Stimulated activated naive CD8-positive, alpha-beta T cell treated with anti-CD3 and anti-CD28 coated beads, Interleukin-15, amount 100 ng/mL, for 72 hours (primary cell): ENCODE data around the gene PEX5L.
A peak's percentile ranks its signal among the peaks of the same experiment; 100 is the strongest.

ENCODE experiments used
- ATAC-seq: fragments of 150-1000 bp; cut with Tn5 transposase; 2 replicates; pipeline ENCODE4 v1.10.0; 2021; ENCODE audit warnings: mild to moderate bottlenecking, moderate library complexity
- DNase-seq, 2 donors: peaks; one replicate each; pipeline ENCODE4 v3.0.0; 2021 to 2022
- H3K27ac Mint-ChIP-seq, 2 donors: one replicate each; pipeline ENCODE4 v1.8.0; 2022; ENCODE audit warnings: mild to moderate bottlenecking in 2 of 2, mixed read lengths in 2 of 2, moderate library complexity in 2 of 2
- H3K27me3 Mint-ChIP-seq: one replicate; pipeline ENCODE4 v1.8.0; 2022; ENCODE audit warnings: mixed read lengths
- H3K4me1 Mint-ChIP-seq: one replicate; pipeline ENCODE4 v1.8.0; 2022; ENCODE audit warnings: mild to moderate bottlenecking, mixed read lengths
- H3K4me3 Mint-ChIP-seq, 2 donors: one replicate each; pipeline ENCODE4 v1.8.0; 2022; ENCODE audit warnings: mild to moderate bottlenecking in 2 of 2, mixed read lengths in 2 of 2, moderate library complexity in 1 of 2
- H3K9me3 Mint-ChIP-seq, 2 donors: one replicate each; pipeline ENCODE4 v1.8.0; 2022; ENCODE audit warnings: mixed read lengths in 2 of 2

The PEX5L gene

DNA sequence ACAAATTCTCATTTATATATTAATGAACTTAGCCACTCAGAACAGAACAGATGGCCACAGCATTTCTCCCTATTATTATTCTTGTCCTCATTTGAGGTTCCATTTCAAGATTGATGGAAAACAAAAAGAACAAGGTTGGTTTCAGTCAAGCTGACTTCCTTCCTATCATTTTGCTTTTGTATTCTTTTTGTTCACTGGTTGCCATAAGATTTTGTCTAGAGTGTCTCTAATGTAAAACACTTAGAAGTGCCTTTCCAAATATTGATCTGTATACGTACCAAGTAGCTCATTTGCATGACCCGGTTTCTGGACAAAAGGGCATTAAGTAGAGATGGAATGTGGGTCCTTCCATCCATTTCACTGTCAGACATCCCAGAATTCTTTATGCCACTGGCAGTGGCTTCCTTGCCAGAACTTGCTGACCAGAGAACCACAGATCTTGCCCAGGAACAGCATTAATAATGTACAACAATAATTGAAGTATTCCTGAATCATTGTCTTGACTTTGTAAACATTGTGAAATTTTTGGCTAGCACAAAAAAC, 63.8 kb downstream of the PEX5L start:
- no peaks in the 10 kb centered on the region for H3K27me3 Mint-ChIP-seq
- H3K9me3 Mint-ChIP-seq: no peaks in the 10 kb centered on the region
- no peak for DNase-seq
- H3K27ac Mint-ChIP-seq: no peak overlapping the region
- no peak overlapping the region for H3K4me3 Mint-ChIP-seq
- no peak for ATAC-seq
- H3K4me1 Mint-ChIP-seq: no peaks in the 10 kb centered on the region

DNA sequence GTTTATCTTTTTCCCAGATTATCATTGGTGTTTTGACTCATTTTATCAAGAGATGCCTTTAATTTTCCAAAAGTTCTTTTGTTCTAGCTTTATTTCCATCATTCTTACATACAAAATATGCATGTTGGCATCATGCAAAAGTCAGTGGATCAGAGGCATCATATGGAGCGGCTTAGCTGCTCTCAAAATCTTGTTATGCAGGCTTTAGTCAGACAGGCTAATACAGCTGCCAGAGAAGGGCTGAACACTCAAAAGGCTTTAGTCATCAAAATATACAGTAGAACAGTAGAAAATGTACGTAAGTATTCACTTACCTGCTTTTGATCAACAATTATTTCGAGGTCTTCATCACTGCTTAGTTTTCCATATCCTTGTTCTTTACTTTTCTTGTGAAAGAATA, 65.5 kb downstream of the PEX5L start:
- Mint-ChIP-seq H3K9me3 (no peaks in the 10 kb centered on the region), H3K27ac (no peak overlapping the region)
- no peak for ATAC-seq

DNA sequence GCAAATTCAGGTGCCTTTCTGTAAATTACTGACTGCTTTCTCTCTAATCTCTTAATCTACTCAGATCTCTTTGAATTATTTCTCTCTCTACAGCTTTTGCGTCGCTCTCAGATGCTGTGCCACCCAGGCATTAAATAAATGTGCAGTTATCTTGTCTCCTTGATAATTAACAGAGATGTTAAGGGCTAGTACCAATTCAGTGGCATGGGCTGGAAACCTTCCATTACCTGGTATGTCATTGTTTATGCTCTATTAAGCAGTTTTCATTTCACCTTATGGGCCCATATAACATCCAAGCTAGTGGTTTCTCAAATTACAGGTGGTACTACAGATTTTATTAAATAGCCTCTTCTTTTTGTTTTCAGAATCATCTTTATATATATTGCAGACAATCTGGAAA, 66.0 kb downstream of the PEX5L start:
- no peaks in the 10 kb centered on the region for H3K9me3 Mint-ChIP-seq
- ATAC-seq (no peak), DNase-seq (no peak)
- no peak overlapping the region for H3K4me3 Mint-ChIP-seq
- no peak overlapping the region for H3K27ac Mint-ChIP-seq
- H3K4me1 Mint-ChIP-seq: no peaks in the 10 kb centered on the region
- H3K27me3 Mint-ChIP-seq: peaks cover 8% of the 10 kb centered on the region

More for the DNA sequence above, 65.5 kb downstream of the PEX5L start:
- H3K27me3 Mint-ChIP-seq: peaks cover 8% of the 10 kb centered on the region
- no peaks in the 10 kb centered on the region for H3K4me1 Mint-ChIP-seq
- DNase-seq: no peak
- H3K4me3 Mint-ChIP-seq: no peak overlapping the region

DNA sequence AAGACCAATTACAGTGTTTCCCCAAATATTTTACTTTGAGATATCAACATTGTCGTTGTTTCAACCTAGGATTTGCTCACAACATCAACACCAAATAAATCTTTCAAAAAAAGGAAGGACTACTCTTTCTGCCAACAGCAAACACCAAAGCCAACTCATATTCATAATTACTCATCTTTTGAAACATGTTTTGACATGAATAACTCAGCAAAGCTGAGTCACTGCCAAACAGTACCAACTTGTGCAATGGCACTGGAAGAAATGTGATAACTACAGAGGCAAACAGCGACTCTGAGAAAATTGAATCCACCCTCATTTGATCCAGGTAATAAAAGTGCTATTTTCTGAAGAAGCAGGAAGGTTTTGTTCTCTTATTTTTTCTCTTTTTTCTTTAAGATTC, 67.2 kb downstream of the PEX5L start:
- DNase-seq (no peak), ATAC-seq (no peak)
- Mint-ChIP-seq H3K4me3 (no peak overlapping the region), H3K9me3 (no peaks in the 10 kb centered on the region), H3K4me1 (no peaks in the 10 kb centered on the region), H3K27me3 (peaks cover 12% of the 10 kb centered on the region), H3K27ac (peak overlapping the region in 1 of 2 donors; percentile 42)

DNA sequence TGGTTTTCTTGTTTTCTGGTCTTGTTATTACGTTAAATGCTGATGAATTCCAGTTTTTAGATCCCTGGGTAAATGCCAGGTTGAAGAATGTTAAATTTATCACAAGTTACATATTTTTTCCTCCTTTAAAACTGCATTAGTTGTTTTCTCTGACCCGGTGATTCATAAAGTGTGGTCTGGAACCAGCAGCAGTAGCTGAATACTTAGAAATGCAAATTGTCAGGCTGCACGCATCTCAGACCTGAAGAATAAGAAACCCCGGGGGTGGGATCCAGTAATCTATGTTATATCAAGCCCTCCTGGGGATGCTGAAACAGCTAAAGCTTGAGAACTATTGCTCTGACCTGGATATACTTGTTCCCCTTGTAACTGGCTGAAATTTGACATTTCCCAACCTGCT, 69.1 kb downstream of the PEX5L start:
- Mint-ChIP-seq H3K4me1 (no peaks in the 10 kb centered on the region), H3K27ac (no peak overlapping the region), H3K27me3 (peaks cover 17% of the 10 kb centered on the region), H3K9me3 (no peaks in the 10 kb centered on the region), H3K4me3 (no peak overlapping the region)
- no peak for ATAC-seq
- DNase-seq: no peak

DNA sequence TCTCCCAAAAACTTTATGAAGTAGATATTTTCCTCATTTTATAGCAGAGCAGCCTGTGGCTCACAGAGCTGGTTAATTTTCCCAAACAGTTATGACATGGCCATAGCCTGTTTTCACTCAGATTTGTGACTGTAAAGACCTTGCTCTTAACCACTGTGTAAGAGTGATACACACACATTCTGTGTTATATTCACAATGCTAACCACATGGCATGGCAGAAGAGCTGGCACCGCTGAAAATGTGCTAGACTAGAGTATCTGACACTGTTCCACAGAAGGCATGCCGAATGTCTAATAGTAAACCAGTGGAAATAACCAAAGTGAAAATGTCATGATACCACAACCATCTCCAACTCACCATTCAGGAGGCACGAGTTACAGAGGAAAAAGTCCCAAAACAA, 71.8 kb downstream of the PEX5L start:
- no peak overlapping the region for H3K27ac Mint-ChIP-seq
- H3K4me3 Mint-ChIP-seq: no peak overlapping the region
- ATAC-seq: no peak
- DNase-seq: no peak
- no peaks in the 10 kb centered on the region for H3K9me3 Mint-ChIP-seq
- peaks cover 17% of the 10 kb centered on the region for H3K27me3 Mint-ChIP-seq
- H3K4me1 Mint-ChIP-seq: no peaks in the 10 kb centered on the region

DNA sequence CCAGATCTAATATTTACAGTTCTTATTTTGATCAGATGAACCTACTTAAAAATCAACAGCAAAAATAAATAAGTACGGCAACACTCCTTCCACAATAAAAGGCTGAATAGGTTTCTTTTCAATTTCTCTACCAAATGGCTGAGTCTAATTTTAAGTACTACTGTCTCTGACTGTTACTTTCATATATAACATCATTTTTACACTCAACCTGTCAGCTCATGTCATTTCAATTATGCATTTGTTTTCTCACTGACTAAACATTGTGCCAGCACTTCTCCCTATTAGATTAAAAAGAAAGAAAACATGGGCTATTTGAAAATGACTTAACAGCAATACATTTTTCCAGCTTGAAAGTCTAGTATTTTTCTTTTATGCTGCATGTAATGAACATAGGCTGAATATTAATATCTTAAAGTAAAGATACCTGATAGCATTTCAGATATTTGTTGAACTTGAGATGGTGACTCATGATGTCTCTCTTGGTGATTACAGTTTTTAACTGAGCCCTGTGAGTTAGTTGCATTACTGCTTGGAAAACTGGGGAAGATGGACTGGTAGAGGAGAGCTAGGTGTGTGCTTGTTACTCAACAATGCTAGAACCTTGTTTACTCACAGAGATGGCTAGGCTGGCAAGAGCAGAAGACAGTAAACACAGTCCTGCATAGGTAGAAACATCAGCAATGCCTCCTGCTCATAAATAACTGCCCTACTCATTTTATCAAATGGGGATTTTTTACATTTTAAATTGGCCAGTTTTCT, 73.9 kb downstream of the PEX5L start:
- peaks cover 17% of the 10 kb centered on the region for H3K27me3 Mint-ChIP-seq
- no peak overlapping the region for H3K4me3 Mint-ChIP-seq
- H3K4me1 Mint-ChIP-seq: no peaks in the 10 kb centered on the region
- DNase-seq (no peak), ATAC-seq (no peak)
- H3K27ac Mint-ChIP-seq: no peak overlapping the region
- no peaks in the 10 kb centered on the region for H3K9me3 Mint-ChIP-seq

DNA sequence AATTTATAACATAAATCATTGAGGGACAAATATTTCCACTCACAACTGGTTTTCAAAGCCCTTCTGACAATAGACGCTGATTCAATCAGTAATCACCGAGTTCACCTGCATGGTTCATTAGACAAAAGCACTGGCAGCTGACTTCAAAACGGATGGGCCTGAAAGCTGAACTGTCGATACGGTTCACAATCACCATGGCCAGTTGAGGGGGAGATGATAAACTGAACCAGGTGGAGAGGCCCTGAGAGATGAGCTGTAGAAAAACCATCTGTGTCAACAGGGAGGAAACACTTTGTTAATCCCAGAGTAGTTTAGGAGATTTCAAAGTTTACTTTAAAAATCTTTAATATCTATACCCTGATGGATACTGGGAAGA, 75.0 kb downstream of the PEX5L start:
- ATAC-seq (no peak), DNase-seq (no peak)
- no peaks in the 10 kb centered on the region for H3K9me3 Mint-ChIP-seq
- no peak overlapping the region for H3K27ac Mint-ChIP-seq
- no peak overlapping the region for H3K4me3 Mint-ChIP-seq
- peaks cover 21% of the 10 kb centered on the region for H3K27me3 Mint-ChIP-seq
- peaks cover 3% of the 10 kb centered on the region for H3K4me1 Mint-ChIP-seq

DNA sequence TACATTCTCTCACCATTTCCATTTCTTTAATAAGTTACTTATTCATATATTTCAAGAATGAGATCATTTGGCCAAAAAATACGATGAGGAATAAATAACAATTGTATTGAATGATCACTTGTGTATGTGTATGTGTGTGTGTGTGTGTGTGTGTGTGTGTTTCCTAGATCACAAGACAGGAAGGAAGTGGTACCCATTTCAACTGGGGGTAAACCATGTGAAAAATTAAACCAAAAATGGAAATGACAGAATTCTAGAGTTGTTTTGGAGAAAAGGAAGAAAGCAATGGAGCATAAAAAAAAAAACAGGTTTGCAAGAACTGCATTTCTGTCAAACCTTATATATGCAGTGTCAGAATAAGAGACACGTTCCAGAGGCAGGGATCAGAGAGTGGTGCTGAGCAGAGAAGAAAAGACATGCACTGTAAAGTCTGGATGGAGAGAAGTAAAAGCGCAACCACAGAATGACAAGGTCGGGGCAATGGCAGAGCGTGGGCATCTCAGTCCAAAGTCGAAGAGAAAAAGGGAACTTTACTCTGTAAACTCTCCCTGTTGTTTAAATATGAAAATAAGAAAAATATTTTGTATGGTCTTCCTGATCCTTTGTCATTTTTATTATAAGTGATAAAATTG, 75.5 kb downstream of the PEX5L start:
- no peak overlapping the region for H3K27ac Mint-ChIP-seq
- ATAC-seq: no peak
- peaks cover 6% of the 10 kb centered on the region for H3K4me1 Mint-ChIP-seq
- DNase-seq: no peak
- H3K9me3 Mint-ChIP-seq: no peaks in the 10 kb centered on the region
- H3K27me3 Mint-ChIP-seq: peaks cover 19% of the 10 kb centered on the region
- H3K4me3 Mint-ChIP-seq: no peak overlapping the region

DNA sequence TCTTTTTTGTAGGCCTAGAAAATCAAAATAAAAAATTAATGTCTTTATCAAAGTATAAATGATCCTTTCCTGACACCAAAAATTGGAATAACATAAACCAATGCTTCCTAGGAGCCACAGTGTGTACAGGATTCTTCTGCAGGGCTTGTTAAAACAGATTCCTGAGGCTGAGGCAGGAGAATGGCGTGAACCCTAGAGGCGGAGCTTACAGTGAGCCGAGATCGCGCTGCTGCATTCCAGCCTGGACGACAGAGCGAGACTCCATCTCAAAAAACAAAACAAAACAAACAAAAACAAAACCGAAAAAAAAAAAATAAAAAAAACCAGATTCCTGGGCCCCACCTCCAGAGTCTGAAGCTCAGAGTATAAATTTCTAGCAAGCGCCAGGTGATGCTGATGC, 78.0 kb downstream of the PEX5L start:
- no peak for ATAC-seq
- Mint-ChIP-seq H3K4me1 (peaks cover 6% of the 10 kb centered on the region), H3K27me3 (peaks cover 9% of the 10 kb centered on the region), H3K9me3 (no peaks in the 10 kb centered on the region), H3K27ac (no peak overlapping the region), H3K4me3 (no peak overlapping the region)
- no peak for DNase-seq

DNA sequence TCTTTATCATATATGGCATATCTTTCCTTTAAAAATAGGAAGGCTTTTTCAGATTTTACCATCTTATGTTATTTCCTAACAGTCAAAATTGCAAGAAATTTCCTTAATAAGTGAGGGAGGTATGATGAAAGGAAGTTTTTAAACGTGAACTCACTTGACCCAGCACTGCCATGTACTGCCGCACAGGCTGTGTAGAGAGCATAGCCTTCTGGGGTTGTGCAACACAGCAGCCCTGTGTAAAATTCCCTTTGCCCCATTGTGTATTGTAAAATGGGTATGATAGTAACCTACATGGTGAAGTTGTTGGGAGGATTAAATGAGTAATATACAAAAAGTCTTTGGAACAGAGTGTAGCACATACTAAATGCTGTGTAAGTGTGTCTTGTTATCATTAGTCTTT, 78.6 kb downstream of the PEX5L start:
- DNase-seq (no peak), ATAC-seq (no peak)
- peaks cover 6% of the 10 kb centered on the region for H3K4me1 Mint-ChIP-seq
- H3K9me3 Mint-ChIP-seq: no peaks in the 10 kb centered on the region
- no peak overlapping the region for H3K27ac Mint-ChIP-seq
- H3K27me3 Mint-ChIP-seq: peaks cover 9% of the 10 kb centered on the region
- no peak overlapping the region for H3K4me3 Mint-ChIP-seq

DNA sequence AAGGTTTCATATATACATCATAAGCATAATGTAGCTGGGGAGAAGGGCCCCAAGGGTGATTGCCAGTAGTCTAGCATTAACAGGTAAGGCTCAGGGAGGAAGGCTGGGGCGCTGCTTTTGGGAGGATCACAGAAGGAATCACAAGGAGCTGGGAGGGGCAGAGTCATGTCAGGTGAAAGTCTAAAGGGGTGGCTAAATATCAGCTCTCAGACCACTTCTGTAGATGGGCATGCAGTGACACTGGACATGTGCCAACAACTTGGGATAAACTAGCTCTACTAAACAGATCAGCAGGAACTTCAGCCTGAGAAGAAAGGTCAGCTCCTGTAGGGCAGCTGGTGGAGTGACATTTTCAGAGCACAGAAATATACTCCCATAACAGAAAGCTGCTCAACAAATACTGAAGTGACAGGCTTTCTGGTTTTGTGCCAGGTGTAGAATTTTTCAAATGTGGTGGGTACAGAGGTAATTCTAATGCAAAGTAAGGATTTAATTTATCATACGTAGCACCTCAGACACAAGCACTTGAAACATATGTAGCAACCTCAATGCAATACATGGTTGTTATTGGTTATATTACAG, 79.4 kb downstream of the PEX5L start:
- H3K4me3 Mint-ChIP-seq: no peak overlapping the region

DNA sequence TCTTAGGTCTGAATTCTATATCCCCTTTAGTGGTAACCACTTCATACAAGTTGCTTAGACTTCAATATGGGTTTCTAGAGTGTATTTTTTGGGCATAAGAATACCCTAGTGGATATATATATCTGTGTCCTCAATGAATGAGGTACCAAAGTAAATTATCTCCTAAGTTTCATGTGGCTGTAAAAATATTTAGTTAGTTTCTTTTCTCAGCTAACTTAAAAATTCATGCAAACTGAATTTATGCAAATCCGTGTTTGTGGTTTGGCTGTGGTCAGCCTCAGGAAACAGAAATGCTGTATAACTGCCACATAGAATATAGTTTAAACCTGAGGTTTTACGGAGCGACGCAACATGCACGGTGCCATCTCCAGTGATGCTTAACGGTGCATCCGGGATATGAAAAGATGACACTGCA, 80.3 kb downstream of the PEX5L start:
- peaks cover 6% of the 10 kb centered on the region for H3K4me1 Mint-ChIP-seq
- no peaks in the 10 kb centered on the region for H3K9me3 Mint-ChIP-seq
- H3K27ac Mint-ChIP-seq: no peak overlapping the region
- DNase-seq (no peak), ATAC-seq (no peak)
- H3K27me3 Mint-ChIP-seq: peaks cover 17% of the 10 kb centered on the region
- no peak overlapping the region for H3K4me3 Mint-ChIP-seq

More for the DNA sequence above, 79.4 kb downstream of the PEX5L start:
- Mint-ChIP-seq H3K9me3 (no peaks in the 10 kb centered on the region), H3K27ac (no peak overlapping the region), H3K27me3 (peaks cover 16% of the 10 kb centered on the region), H3K4me1 (peaks cover 6% of the 10 kb centered on the region)
- ATAC-seq (no peak), DNase-seq (no peak)

DNA sequence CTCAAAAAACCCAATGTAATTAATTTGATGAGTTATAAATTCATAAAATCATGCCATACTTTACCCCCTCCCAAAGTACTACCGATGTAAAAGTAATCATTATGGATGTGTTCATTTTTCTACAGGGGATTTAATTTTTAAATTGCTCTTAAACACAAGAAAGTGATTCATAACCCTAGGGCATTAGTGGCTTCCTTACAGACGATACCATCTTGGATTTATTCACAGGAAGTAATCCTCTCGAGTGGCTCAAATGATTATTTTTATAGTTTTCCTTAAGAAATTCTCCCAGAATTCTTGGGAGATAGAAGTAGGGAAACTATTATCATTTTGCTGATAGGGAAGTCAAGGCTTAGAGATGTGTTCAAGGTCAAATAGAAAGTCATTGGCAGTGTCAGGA, 80.9 kb downstream of the PEX5L start:
- ATAC-seq: no peak
- DNase-seq: no peak
- Mint-ChIP-seq H3K4me3 (no peak overlapping the region), H3K9me3 (no peaks in the 10 kb centered on the region), H3K27ac (no peak overlapping the region), H3K27me3 (peaks cover 17% of the 10 kb centered on the region), H3K4me1 (peaks cover 6% of the 10 kb centered on the region)

DNA sequence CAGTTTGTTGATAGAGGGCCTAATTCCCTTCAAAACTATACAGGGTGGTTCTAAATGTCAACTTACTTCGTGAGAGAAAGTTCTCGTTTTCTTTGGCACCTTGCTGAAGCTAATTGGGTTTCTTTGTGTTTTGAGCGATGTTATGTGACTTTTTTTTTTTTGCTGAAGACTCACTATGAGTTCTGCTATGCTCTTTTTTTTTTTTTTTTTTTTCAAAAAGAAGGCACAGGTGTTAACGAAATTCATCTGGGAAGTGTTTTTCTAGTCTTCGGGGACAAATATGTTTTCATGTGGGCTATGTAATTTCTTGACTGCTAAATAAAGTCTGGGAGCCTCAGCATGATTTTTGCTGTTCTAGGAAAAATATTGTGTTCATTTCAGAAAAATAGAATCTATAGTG, 81.5 kb downstream of the PEX5L start:
- Mint-ChIP-seq H3K4me3 (no peak overlapping the region), H3K9me3 (no peaks in the 10 kb centered on the region), H3K4me1 (peaks cover 6% of the 10 kb centered on the region), H3K27ac (no peak overlapping the region), H3K27me3 (peaks cover 17% of the 10 kb centered on the region)
- DNase-seq (no peak), ATAC-seq (no peak)
